HG02678 (cell line): ENCODE data around the gene GNS.
A peak's percentile ranks its signal among the peaks of the same experiment; 100 is the strongest.

Experiments used
- ATAC-seq: cut with Tn5 transposase; IDR thresholded peaks from one replicate; pipeline ENCODE4 v1.9.1; 2021; ENCODE audit warnings: mild to moderate bottlenecking, moderate library complexity; ENCODE audit not compliant: unreplicated experiment

Gene GNS

GRCh38 chr12:64737539-64737938, 21.7 kb downstream of the GNS start:
- no peak for ATAC-seq

GRCh38 chr12:64736771-64737170, 22.4 kb downstream of the GNS start:
- ATAC-seq, result no peak

GRCh38 chr12:64735442-64735841, 23.8 kb downstream of the GNS start:
- ATAC-seq, result no peak

DNA sequence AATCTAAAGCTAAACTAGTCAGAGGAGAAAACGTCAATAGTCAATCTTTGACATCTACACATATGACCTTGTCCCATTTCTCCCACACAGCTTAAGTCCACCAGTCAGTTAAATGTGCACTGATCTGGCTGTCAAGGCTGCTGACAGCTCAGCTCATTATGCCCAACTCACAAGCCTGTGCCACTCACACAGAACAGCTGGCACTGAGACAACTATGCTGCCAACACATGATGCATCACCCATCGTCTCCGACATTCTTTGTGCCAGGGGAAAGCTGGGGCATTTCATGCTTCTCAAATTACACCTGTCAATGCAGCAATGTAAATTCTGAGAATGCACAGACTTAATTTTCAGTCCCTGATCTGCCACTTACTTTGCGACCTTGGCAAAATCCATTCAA, 25.3 kb downstream of the GNS start:
- no peak for ATAC-seq

DNA sequence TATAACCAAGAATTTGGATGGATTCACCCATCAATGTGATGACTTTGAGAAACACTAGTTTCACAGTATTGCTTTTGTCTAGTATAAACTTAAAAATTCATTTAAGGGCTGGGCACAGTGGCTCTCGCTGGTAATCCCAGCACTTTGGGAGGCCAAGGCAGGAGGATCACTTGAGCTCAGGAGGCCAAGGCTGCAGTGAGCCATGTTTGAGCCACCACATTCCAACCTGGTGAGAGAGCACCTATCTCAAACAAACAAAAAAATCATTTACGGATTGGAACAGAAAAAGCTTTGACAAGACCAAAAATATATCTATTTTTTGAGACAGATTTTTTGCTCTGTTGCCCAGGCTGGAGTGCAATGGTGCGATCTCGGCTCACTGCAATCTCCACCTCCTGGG, 27.5 kb downstream of the GNS start:
- no peak for ATAC-seq

DNA sequence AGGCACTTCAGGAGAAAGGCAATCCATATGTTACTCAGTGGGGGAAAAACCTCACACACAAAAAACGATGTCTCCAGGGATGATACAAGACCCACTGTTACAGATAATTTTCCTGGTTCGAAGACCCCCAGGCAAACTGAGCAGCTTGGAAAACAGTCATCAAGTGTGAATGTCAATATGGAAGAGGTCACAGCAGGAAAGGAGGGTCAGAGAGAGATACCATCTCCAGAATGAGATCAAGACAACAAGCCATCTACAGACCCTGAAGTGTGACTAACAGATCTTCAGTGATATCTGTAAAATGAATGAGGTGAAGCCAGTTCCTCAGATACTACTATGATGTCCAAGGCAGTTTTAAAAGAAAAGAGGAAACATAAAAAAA, 28.6 kb downstream of the GNS start:
- ATAC-seq, result peak; percentile 23

DNA sequence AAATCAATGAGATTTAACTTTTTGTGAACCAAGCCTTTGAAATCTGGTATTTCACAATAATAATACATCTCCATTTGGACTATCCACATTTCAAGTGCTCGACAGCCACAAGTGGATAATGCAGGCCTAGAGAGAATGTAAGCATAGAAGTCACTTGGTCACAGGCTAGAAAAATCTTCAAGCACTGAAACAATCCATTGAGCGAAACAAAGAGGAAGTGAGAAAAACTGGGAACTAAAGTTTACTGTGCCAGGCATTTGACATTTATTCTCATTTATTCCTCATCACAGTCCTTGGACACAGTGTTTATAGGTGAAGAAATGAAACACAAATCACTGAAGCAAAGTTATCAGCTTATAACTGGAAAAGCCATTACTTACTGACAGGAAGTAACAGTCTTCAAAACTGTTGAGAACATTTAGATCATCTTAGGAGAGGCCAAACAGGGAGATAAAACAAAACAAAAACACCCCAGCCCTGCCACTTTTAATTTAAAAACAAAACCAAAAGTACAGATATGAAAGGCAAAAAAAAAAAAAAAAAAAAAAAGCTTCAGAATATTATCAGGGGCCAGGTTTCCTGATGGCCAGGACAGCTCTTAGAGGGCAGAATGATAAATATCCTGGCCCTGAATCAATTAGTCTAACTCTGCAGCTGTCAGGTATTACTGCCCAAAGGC, 29.2 kb downstream of the GNS start:
- ATAC-seq, result peak; percentile 52

- no peak for ATAC-seq
Observed at GRCh38 chr12:64724201-64724745, 34.9 kb downstream of the GNS start.

DNA sequence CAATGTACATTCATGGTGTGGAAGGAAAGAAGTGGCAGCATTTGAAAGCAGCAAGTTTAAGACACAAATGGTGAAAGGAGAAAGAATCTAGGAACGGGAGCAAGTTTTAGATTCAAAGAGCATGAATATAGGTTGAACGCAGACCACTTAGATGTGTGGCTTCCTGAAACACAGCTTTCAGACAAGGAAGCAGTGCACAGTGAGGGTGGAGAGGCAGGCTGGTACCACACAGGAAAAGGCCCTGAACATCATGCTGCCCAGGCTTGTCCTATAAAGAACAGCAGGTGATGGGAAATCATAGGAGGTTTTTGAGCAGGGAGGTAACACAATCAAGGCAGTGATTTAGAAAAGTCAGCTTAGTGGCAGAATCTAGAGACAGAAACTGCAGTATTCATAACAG, 35.6 kb downstream of the GNS start:
- ATAC-seq, result no peak

DNA sequence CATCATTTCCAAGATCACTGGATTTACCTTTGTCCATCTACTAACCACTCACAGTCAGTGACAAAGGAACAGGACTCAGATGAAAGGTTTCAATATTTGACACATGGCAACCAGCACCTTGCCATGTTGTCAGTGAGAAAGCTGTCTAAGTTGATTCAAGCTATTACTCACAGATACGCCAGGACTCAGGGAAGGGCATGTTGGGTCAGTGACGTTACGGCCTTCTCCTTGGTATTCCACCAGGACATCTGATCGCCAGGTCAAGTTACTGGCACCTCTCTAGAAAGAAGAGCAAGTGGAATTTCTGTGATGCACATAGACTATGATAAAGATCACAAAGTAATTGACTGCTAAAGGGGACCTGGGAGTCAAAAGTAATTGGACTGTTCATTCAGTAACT, 36.4 kb downstream of the GNS start:
- ATAC-seq, result no peak

- ATAC-seq, result no peak
Observed at GRCh38 chr12:64720884-64721283, 38.3 kb downstream of the GNS start.

- no peak for ATAC-seq
Observed at GRCh38 chr12:64718649-64719048, 40.6 kb downstream of the GNS start.

GRCh38 chr12:64716839-64717455, 42.3 kb downstream of the GNS start:
- ATAC-seq, result no peak

- no peak for ATAC-seq
Observed at GRCh38 chr12:64716371-64716770, 42.8 kb downstream of the GNS start.

GRCh38 chr12:64714551-64714968, 44.6 kb downstream of the GNS start:
- ATAC-seq, result peak; percentile 55

DNA sequence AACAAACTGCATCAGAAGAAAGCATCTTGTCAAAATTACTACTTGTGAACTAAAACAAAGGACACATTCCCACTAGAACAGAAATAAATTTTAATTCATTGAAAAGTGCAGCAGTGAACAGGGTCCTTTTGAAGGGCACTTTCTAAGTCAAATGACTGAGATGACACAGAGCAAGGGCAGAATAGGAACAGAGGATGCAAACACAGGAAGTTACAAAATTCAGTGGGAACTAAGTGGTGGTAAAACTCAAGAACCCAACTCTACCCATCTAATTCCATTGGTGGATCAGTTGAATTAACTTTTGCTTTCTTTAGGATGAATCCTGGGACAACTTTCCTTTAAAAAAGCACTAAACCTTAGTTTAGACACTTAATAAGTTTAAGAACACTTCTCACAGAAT, 45.8 kb downstream of the GNS start:
- no peak for ATAC-seq

DNA sequence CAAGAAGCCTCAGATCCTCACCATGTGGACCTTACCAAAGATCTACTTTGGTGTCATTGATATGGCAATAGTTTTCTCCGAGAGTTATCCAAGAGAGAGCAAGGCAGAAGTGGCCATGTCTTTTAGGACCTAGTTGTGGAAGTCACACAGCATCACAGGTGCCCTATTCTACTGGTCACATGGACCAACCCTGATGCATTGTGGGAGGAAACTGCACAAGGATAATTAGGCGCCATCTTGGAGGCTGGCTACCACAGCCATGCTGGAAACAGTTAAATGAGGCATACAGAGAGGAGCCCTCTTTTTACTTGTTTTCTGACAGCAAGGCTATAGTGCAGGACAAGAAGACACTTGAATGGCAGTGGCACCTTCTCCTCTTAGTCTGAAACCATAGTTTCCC, 49.8 kb downstream of the GNS start:
- no peak for ATAC-seq

DNA sequence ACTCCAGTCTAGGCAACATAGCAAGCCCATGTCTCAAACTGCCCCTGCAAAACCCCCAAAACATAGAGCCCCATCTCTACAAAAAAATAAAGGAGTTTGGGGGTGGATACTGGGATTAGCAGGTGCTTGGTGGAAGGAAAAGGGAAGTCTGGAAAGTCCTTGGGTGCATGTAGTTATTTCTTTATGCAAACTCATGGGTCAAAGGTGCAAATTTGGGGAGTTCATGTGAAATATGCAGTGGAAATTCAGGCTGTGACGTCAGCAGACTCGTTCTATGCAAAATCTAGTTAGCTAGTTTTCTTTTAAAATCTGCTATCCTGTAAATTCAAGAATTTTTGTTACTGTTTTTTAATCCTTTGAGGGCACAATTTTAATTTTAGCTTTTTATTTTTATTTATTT, 51.3 kb downstream of the GNS start:
- ATAC-seq, result no peak

GRCh38 chr12:64707362-64707761, 51.8 kb downstream of the GNS start:
- ATAC-seq, result no peak

GRCh38 chr12:64706857-64707256, 52.3 kb downstream of the GNS start:
- no peak for ATAC-seq

- no peak for ATAC-seq
Observed at GRCh38 chr12:64706306-64706705, 52.9 kb downstream of the GNS start.

- ATAC-seq, result no peak
Observed at GRCh38 chr12:64701283-64701682, 57.9 kb downstream of the GNS start.

DNA sequence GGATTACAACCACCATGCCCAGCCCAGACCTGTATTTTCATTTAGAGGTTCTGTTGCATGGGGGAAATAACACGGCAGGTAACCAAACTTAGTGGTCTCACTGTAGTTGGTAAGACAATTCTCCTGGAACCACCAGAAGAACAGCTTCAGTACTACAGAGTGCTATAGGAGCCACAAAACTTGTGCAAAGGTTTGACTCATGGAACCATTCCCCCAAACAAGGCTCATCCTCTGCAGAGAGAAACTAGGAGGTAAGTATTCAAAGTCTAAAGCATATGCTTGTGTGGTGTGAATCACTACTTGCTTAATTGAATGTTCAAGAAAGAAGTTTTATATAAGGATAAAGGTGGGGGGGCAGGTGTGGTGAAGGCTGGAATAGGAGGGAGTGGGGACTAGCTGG, 58.7 kb downstream of the GNS start:
- ATAC-seq, result no peak
